Body of pancreas (tissue), 4 donors: ENCODE data around the gene OGFOD2.

Source experiments
- POLR2A ChIP-seq, 3 donors: fragments of 450-650 bp; IDR thresholded peaks; one replicate each; pipeline ENCODE4 v1.6.1; 2016; ENCODE audit warnings: antibody characterized with exemption in 3 of 3, mild to moderate bottlenecking in 2 of 3
- TF ChIP-seq, protein P1 (sequence below), 7 experiments: fragments of 450-650 bp in 4 of 7; fragments of 200-600 bp in 3 of 7; sonication (generic) in 3 of 7; IDR thresholded peaks; one replicate each; pipeline ENCODE4 v1.5.1; 2016 to 2019; ENCODE audit warnings: antibody characterized with exemption in 7 of 7

DNA sequence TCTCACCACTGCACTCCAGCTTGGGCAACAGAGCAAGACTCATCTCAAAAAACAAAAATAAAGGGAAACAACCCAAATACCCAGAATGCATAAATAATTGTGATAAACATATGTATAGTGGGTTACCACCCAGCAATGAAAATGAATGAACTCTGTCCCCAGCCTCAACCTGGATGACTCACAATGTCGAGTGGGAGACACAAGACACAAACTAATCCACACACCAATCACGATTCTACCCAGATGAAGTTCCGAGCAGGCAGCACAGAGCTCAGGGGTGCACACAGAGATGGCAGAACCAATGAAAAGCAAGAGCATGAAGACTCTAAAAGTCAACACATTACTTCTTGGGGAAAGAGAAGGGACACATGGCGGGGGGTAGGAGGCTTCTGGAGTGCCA, 35.9 kb upstream of the OGFOD2 start:
- TF ChIP-seq, protein P1, sequence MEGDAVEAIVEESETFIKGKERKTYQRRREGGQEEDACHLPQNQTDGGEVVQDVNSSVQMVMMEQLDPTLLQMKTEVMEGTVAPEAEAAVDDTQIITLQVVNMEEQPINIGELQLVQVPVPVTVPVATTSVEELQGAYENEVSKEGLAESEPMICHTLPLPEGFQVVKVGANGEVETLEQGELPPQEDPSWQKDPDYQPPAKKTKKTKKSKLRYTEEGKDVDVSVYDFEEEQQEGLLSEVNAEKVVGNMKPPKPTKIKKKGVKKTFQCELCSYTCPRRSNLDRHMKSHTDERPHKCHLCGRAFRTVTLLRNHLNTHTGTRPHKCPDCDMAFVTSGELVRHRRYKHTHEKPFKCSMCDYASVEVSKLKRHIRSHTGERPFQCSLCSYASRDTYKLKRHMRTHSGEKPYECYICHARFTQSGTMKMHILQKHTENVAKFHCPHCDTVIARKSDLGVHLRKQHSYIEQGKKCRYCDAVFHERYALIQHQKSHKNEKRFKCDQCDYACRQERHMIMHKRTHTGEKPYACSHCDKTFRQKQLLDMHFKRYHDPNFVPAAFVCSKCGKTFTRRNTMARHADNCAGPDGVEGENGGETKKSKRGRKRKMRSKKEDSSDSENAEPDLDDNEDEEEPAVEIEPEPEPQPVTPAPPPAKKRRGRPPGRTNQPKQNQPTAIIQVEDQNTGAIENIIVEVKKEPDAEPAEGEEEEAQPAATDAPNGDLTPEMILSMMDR (IDR thresholded peaks at IDR 0.05) = no peak
- no peak for TF ChIP-seq POLR2A (IDR thresholded peaks at IDR 0.05)
